Fibroblast of lung (primary cell): ENCODE data around the gene FNIP1. TPM values are rescaled to one million over a fixed set of nuclear protein-coding genes. Genes with fewer than 3 reads are reported as not detected.
"Not testable (repeated sequence)": the region's sequence is repeated elsewhere in the genome, so short reads cannot be mapped to it uniquely, and the experiment has no call there.

Source experiments
- DNase-seq, 2 donors: peaks; one replicate each; pipeline versions ENCODE4 v3.0.0 to v3.0.0-alpha.2; 2010; ENCODE audit warnings: low read depth in 2 of 2
- H2AFZ ChIP-seq: 2 replicates; pipeline ENCODE4 v1.5.1; 2012; ENCODE audit warnings: low read length, control low read depth, inconsistent platforms
- H3K27ac ChIP-seq: 2 replicates; pipeline ENCODE4 v1.5.1; 2011; ENCODE audit warnings: low read length, control low read depth; ENCODE audit not compliant: insufficient read depth
- H3K27me3 ChIP-seq: 2 replicates; pipeline ENCODE4 v1.5.1; 2011; ENCODE audit warnings: mild to moderate bottlenecking, low read length; ENCODE audit not compliant: control insufficient read depth, insufficient read depth
- H3K36me3 ChIP-seq: 2 replicates; pipeline ENCODE4 v1.5.1; 2011; ENCODE audit warnings: low read length; ENCODE audit not compliant: control insufficient read depth, insufficient read depth
- H3K4me1 ChIP-seq: 2 replicates; pipeline ENCODE4 v1.5.1; 2011; ENCODE audit warnings: low read length; ENCODE audit not compliant: control insufficient read depth, insufficient read depth; ENCODE audit errors: extremely low read depth
- H3K4me2 ChIP-seq: 2 replicates; pipeline ENCODE4 v1.5.1; 2011; ENCODE audit warnings: low read length, control low read depth; ENCODE audit not compliant: insufficient read depth; ENCODE audit errors: extremely low read depth
- H3K4me3 ChIP-seq, 4 experiments: fragments of 200-600 bp in 1 of 4; sonication (generic) in 1 of 4; replicated peaks in 1 of 4; 2 replicates each; pipeline ENCODE4 v1.5.1; 2011 to 2016; ENCODE audit warnings: low read length in 4 of 4, low read depth in 3 of 4, mild to moderate bottlenecking in 3 of 4, control low read depth in 2 of 4, inconsistent platforms in 1 of 4, mixed read lengths in 1 of 4; ENCODE audit not compliant: insufficient read depth in 1 of 4; ENCODE audit errors: control extremely low read depth in 1 of 4
- H3K79me2 ChIP-seq: 2 replicates; pipeline ENCODE4 v1.5.1; 2012; ENCODE audit warnings: mild to moderate bottlenecking, low read length, inconsistent platforms; ENCODE audit not compliant: control insufficient read depth, insufficient read depth
- H3K9ac ChIP-seq: 2 replicates; pipeline ENCODE4 v1.5.1; 2011; ENCODE audit warnings: mild to moderate bottlenecking, low read length, control low read depth; ENCODE audit not compliant: insufficient read depth
- H3K9me3 ChIP-seq: 2 replicates; pipeline ENCODE4 v1.5.1; 2012; ENCODE audit warnings: low read depth, low read length; ENCODE audit not compliant: control insufficient read depth, insufficient read depth
- H4K20me1 ChIP-seq: 2 replicates; pipeline ENCODE4 v1.5.1; 2011; ENCODE audit warnings: low read length; ENCODE audit not compliant: control insufficient read depth, insufficient read depth; ENCODE audit errors: extremely low read depth
- EZH2 ChIP-seq: IDR thresholded peaks from 2 replicates; pipeline ENCODE4 v1.5.1; 2012; ENCODE audit warnings: low read length, control low read depth, mild to moderate bottlenecking; ENCODE audit errors: missing control alignments
- polyA plus RNA-seq, 2 donors: library from polyadenylated mRNA; depleted of rRNA in 1 of 2; stranded (reverse) in 1 of 2; unstranded in 1 of 2; fragments of >200 nt; gene quantifications; 2 replicates each; pipeline ENCODE4 v1.2.1, GENCODE V29; 2011 to 2012; ENCODE audit warnings: missing spikeins in 1 of 2
- total RNA-seq: library from RNA; depleted of rRNA; stranded (reverse); fragments of >200 nt; gene quantifications from 2 replicates; pipeline ENCODE4 v1.2.1, GENCODE V29; 2014
- TF ChIP-seq, protein P1 (sequence below), 2 donors: IDR thresholded peaks in 1 of 2; conservative IDR thresholded peaks in 1 of 2; 1 replicate in 1 of 2; 2 replicates in 1 of 2; pipeline ENCODE4 v1.5.1; 2011 to 2012; ENCODE audit warnings: low read length in 2 of 2, control low read depth in 1 of 2, inconsistent platforms in 1 of 2, low read depth in 1 of 2, mild to moderate bottlenecking in 1 of 2

FNIP1 gene
- total and polyA plus RNA-seq, 2 donors (not counting 1 experiment from before 2014, with no cell fraction given) = 36.4 to 97.8 TPM

DNA sequence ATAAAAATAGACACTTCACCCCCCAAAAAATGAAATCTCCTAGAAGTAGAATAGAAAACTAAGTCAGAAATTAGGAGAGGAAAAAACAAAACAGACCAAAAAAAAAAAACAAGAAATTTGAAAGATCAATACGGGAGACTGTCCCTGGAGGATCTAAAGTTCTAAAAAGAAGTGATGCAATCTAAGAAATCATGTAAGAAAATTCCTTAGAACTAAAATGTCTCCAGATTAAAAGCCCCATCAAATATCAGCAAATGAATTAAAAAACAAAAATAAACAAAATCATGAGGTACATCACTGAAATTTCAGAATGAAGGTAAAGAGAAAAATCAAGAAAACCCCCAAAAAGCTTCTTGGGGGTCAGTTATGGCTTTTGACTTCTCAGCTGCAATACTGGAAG, 13.5 kb downstream of the FNIP1 start:
- no peak for DNase-seq
- Histone ChIP-seq H3K79me2 (peaks cover 88% of the 10 kb centered on the region), H3K9ac (no peak overlapping the region), H3K9me3 (no peaks in the 10 kb centered on the region), H3K27me3 (no peaks in the 10 kb centered on the region), H3K4me3 (no peak overlapping the region), H3K4me2 (no peak overlapping the region), H2AFZ (no peak overlapping the region), H3K4me1 (no peaks in the 10 kb centered on the region), H3K27ac (no peak overlapping the region), H3K36me3 (no peaks in the 10 kb centered on the region), H4K20me1 (peaks cover 2% of the 10 kb centered on the region)
- TF ChIP-seq, protein P1, sequence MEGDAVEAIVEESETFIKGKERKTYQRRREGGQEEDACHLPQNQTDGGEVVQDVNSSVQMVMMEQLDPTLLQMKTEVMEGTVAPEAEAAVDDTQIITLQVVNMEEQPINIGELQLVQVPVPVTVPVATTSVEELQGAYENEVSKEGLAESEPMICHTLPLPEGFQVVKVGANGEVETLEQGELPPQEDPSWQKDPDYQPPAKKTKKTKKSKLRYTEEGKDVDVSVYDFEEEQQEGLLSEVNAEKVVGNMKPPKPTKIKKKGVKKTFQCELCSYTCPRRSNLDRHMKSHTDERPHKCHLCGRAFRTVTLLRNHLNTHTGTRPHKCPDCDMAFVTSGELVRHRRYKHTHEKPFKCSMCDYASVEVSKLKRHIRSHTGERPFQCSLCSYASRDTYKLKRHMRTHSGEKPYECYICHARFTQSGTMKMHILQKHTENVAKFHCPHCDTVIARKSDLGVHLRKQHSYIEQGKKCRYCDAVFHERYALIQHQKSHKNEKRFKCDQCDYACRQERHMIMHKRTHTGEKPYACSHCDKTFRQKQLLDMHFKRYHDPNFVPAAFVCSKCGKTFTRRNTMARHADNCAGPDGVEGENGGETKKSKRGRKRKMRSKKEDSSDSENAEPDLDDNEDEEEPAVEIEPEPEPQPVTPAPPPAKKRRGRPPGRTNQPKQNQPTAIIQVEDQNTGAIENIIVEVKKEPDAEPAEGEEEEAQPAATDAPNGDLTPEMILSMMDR (conservative IDR thresholded peaks at IDR 0.05 in 1 of 2, IDR thresholded peaks at IDR 0.05 in 1 of 2; ENCODE audit: low read depth in 1 of 2, low read length in 2 of 2) = no peak
- TF ChIP-seq EZH2 = no peak

DNA sequence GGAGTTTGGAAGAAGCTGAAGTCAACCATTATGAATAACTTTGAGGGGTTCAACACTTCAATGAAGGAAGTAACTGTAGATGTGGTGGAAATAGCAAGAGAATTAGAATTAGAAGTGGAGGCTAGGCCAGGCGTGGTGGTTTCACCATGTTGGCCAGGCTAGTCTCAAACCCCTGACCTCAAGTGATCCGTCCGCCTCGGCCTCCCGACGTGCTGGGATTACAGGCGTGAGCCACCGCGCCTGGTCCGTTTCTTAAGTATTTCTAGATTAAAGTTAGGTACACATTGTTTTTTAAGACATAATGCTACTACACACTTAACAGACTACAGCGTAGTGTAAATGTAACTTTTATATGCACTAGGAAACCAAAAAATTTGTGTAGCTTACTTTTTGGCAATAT, 14.1 kb downstream of the FNIP1 start:
- H2AFZ ChIP-seq = no peak overlapping the region
- peaks cover 2% of the 10 kb centered on the region for H4K20me1 ChIP-seq
- TF ChIP-seq EZH2 = no peak
- TF ChIP-seq, protein P1 (conservative IDR thresholded peaks at IDR 0.05 in 1 of 2, IDR thresholded peaks at IDR 0.05 in 1 of 2; ENCODE audit: low read depth in 1 of 2, low read length in 2 of 2) = no peak
- H3K9ac ChIP-seq = no peak overlapping the region
- no peaks in the 10 kb centered on the region for H3K36me3 ChIP-seq
- H3K27me3 ChIP-seq = no peaks in the 10 kb centered on the region
- H3K4me1 ChIP-seq = no peaks in the 10 kb centered on the region
- no peak overlapping the region for H3K27ac ChIP-seq
- no peak overlapping the region for H3K4me3 ChIP-seq
- peaks cover 87% of the 10 kb centered on the region for H3K79me2 ChIP-seq
- no peak for DNase-seq
- no peaks in the 10 kb centered on the region for H3K9me3 ChIP-seq
- no peak overlapping the region for H3K4me2 ChIP-seq

DNA sequence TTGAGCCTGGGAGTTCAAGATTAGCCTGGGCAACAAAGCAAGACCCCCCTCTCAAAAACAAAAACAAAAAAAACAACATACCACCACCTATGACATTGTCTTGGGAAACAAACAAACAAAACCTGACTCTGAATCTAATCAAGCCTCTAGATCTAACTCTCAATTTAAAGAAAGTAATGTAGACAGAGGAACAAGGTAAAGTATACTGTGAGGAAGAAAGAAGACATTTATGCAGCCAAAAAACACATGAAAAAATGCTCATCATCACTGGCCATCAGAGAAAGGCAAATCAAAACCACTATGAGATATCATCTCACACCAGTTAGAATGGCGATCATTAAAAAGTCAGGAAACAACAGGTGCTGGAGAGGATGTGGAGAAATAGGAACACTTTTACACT, 18.7 kb downstream of the FNIP1 start:
- DNase-seq, H3K9me3 ChIP-seq, H3K4me2 ChIP-seq, H3K36me3 ChIP-seq, H3K4me3 ChIP-seq, H2AFZ ChIP-seq, H3K9ac ChIP-seq, H3K27me3 ChIP-seq, H3K27ac ChIP-seq, H3K4me1 ChIP-seq: not testable (repeated sequence)
- Histone ChIP-seq H4K20me1 (peaks cover 13% of the 10 kb centered on the region), H3K79me2 (peaks cover 87% of the 10 kb centered on the region)
